IMR-90 (cell line): ENCODE measurements around the gene ANXA2. TPM values are rescaled to one million over a fixed set of nuclear protein-coding genes. Genes with fewer than 3 reads are reported as not detected.

Experiments
- ATAC-seq: fragments of 200-7000 bp; cut with Tn5 transposase; 2 replicates; pipeline ENCODE4 v1.9.1; 2020; ENCODE audit warnings: low read depth, mild to moderate bottlenecking, moderate library complexity
- BruUV-seq: library from RNA; stranded (reverse); fragments of 400-500 nt; replicated peaks from 2 replicates; lab custom pipeline; 2021; lab: Mats Ljungman, UMichigan
- CTCF ChIA-PET: fragments of 300-600 bp; formaldehyde crosslinking; extraction: SDS; loops from one replicate; lab custom pipeline; 2021; ENCODE audit warnings: antibody characterized with exemption; lab: Yijun Ruan, JAX
- POLR2A ChIA-PET: fragments of 300-600 bp; sonication (Branson Sonifier 250); formaldehyde crosslinking; loops from one replicate; lab custom pipeline; 2022; ENCODE audit warnings: antibody characterized with exemption; ENCODE audit not compliant: unreplicated experiment; lab: Charles Lee
- DNase-seq: peaks from one replicate; pipeline ENCODE4 v3.0.0; 2013
- H2AFZ ChIP-seq: replicated peaks from 2 replicates; pipeline ENCODE3; 2013; ENCODE audit warnings: low read length, mild to moderate bottlenecking; ENCODE audit not compliant: poor library complexity
- H2AK5ac ChIP-seq: 2 replicates; pipeline ENCODE4 v1.6.1; 2013; ENCODE audit warnings: low read depth, low read length, inconsistent platforms
- H2AK9ac ChIP-seq: replicated peaks from 2 replicates; pipeline ENCODE3; 2013; ENCODE audit warnings: mild to moderate bottlenecking, low read depth, low read length, moderate library complexity; ENCODE audit not compliant: poor library complexity
- H2BK120ac ChIP-seq: 2 replicates; pipeline ENCODE4 v1.6.1; 2013; ENCODE audit warnings: low read depth, low read length, inconsistent platforms
- H2BK15ac ChIP-seq: 3 replicates; pipeline ENCODE4 v1.6.1; 2013; ENCODE audit warnings: low read depth, low read length, inconsistent platforms
- H2BK20ac ChIP-seq: 2 replicates; pipeline ENCODE4 v1.6.1; 2013; ENCODE audit warnings: low read depth, mild to moderate bottlenecking, inconsistent platforms, low read length, moderate library complexity
- H2BK5ac ChIP-seq: 2 replicates; pipeline ENCODE4 v1.6.1; 2013; ENCODE audit warnings: mild to moderate bottlenecking, low read depth, low read length, inconsistent platforms; ENCODE audit not compliant: poor library complexity, severe bottlenecking
- H3K14ac ChIP-seq: replicated peaks from 2 replicates; pipeline ENCODE4 v1.6.1; 2013; ENCODE audit warnings: low read depth, low read length, inconsistent platforms
- H3K18ac ChIP-seq: 2 replicates; pipeline ENCODE4 v1.6.1; 2013; ENCODE audit warnings: low read depth, low read length, control low read depth
- H3K23ac ChIP-seq: 2 replicates; pipeline ENCODE4 v1.6.1; 2013; ENCODE audit warnings: low read depth, low read length, inconsistent platforms
- H3K27ac ChIP-seq: 2 replicates; pipeline ENCODE4 v1.5.1; 2013; ENCODE audit warnings: mild to moderate bottlenecking, control low read depth, low read length; ENCODE audit not compliant: insufficient read depth
- H3K27me3 ChIP-seq: 2 replicates; pipeline ENCODE4 v1.6.1; 2013; ENCODE audit warnings: low read length; ENCODE audit not compliant: control insufficient read depth, insufficient read depth
- H3K36me3 ChIP-seq: 2 replicates; pipeline ENCODE4 v1.6.1; 2013; ENCODE audit warnings: low read length, mixed read lengths; ENCODE audit not compliant: control insufficient read depth, insufficient read depth
- H3K4ac ChIP-seq: 2 replicates; pipeline ENCODE4 v1.6.1; 2013; ENCODE audit warnings: low read depth, low read length, inconsistent platforms
- H3K4me1 ChIP-seq: 2 replicates; pipeline ENCODE4 v1.6.1; 2013; ENCODE audit warnings: low read length, mixed read lengths; ENCODE audit not compliant: control insufficient read depth, insufficient read depth
- H3K4me2 ChIP-seq: 2 replicates; pipeline ENCODE4 v1.6.1; 2013; ENCODE audit warnings: low read depth, mild to moderate bottlenecking, control low read depth, low read length, moderate library complexity
- H3K4me3 ChIP-seq: 2 replicates; pipeline ENCODE4 v1.5.1; 2013; ENCODE audit warnings: low read depth, mild to moderate bottlenecking, control low read depth, low read length, moderate library complexity; ENCODE audit not compliant: insufficient read depth
- H3K56ac ChIP-seq: 2 replicates; pipeline ENCODE4 v1.6.1; 2013; ENCODE audit warnings: low read length, inconsistent platforms; ENCODE audit not compliant: insufficient read depth; ENCODE audit errors: extremely low read depth
- H3K79me1 ChIP-seq, 2 experiments: 2 replicates each; pipeline ENCODE4 v1.6.1; 2013; ENCODE audit warnings: low read length in 2 of 2, inconsistent platforms in 1 of 2, low read depth in 1 of 2
- H3K9ac ChIP-seq: 2 replicates; pipeline ENCODE4 v1.6.1; 2013; ENCODE audit warnings: low read depth, low read length, control low read depth
- H3K9me1 ChIP-seq: 2 replicates; pipeline ENCODE4 v1.6.1; 2013; ENCODE audit warnings: low read length, inconsistent platforms; ENCODE audit not compliant: insufficient read depth
- H3K9me3 ChIP-seq: 2 replicates; pipeline ENCODE4 v1.6.1; 2013; ENCODE audit warnings: low read length; ENCODE audit not compliant: control insufficient read depth, insufficient read depth
- H4K20me1 ChIP-seq: 2 replicates; pipeline ENCODE4 v1.6.1; 2013; ENCODE audit warnings: low read length, inconsistent platforms; ENCODE audit not compliant: insufficient read depth
- H4K5ac ChIP-seq: 2 replicates; pipeline ENCODE4 v1.6.1; 2013; ENCODE audit warnings: mild to moderate bottlenecking, low read depth, low read length, control low read depth
- H4K8ac ChIP-seq, 2 experiments: 2 replicates each; pipeline ENCODE4 v1.6.1; 2013; ENCODE audit warnings: low read depth in 2 of 2, low read length in 2 of 2, control low read depth in 1 of 2, inconsistent platforms in 1 of 2
- H4K91ac ChIP-seq: 2 replicates; pipeline ENCODE4 v1.6.1; 2013; ENCODE audit warnings: low read depth, low read length, inconsistent platforms; ENCODE audit not compliant: insufficient read depth
- BHLHE40 ChIP-seq: fragments of 150-350 bp; IDR thresholded peaks from 2 replicates; pipeline ENCODE4 v1.6.1; 2016; ENCODE audit warnings: mild to moderate bottlenecking, low read depth, low read length
- CHD1 ChIP-seq: IDR thresholded peaks from 2 replicates; pipeline ENCODE4 v1.6.1; 2012; ENCODE audit warnings: low read depth, low read length, improper control_type of control experiment
- CTCF ChIP-seq: conservative IDR thresholded peaks from 2 replicates; pipeline ENCODE4 v1.5.1; 2012; ENCODE audit warnings: mild to moderate bottlenecking, low read depth, low read length, improper control_type of control experiment
- ELK1 ChIP-seq: fragments of 150-350 bp; IDR thresholded peaks from 2 replicates; pipeline ENCODE4 v1.6.1; 2016; ENCODE audit warnings: low read depth, mild to moderate bottlenecking, low read length, moderate library complexity, borderline replicate concordance
- FOS ChIP-seq: fragments of 150-350 bp; IDR thresholded peaks from 2 replicates; pipeline ENCODE4 v1.6.1; 2016; ENCODE audit warnings: low read depth, low read length
- MAFK ChIP-seq: IDR thresholded peaks from 2 replicates; pipeline ENCODE4 v1.6.1; 2012; ENCODE audit warnings: low read depth, low read length, improper control_type of control experiment
- MAZ ChIP-seq: IDR thresholded peaks from 2 replicates; pipeline ENCODE4 v1.6.1; 2012; ENCODE audit warnings: low read depth, mild to moderate bottlenecking, low read length, improper control_type of control experiment, moderate library complexity, borderline replicate concordance
- MXI1 ChIP-seq: IDR thresholded peaks from 2 replicates; pipeline ENCODE4 v1.6.1; 2012; ENCODE audit warnings: low read depth, mild to moderate bottlenecking, low read length, moderate library complexity, borderline replicate concordance
- NFE2L2 ChIP-seq: fragments of 150-350 bp; IDR thresholded peaks from 2 replicates; pipeline ENCODE4 v1.6.1; 2016; ENCODE audit warnings: low read depth, mild to moderate bottlenecking, low read length
- POLR2A ChIP-seq: IDR thresholded peaks from 2 replicates; pipeline ENCODE4 v1.6.1; 2012; ENCODE audit warnings: mild to moderate bottlenecking, low read depth, low read length
- RAD21 ChIP-seq: IDR thresholded peaks from 2 replicates; pipeline ENCODE4 v1.6.1; 2012; ENCODE audit warnings: low read length, improper control_type of control experiment
- RCOR1 ChIP-seq: IDR thresholded peaks from 2 replicates; pipeline ENCODE4 v1.6.1; 2012; ENCODE audit warnings: mild to moderate bottlenecking, low read length, improper control_type of control experiment; ENCODE audit not compliant: insufficient replicate concordance
- RFX5 ChIP-seq: IDR thresholded peaks from 2 replicates; pipeline ENCODE4 v1.8.0; 2012; ENCODE audit warnings: low read depth, mild to moderate bottlenecking, low read length, moderate library complexity
- SMC3 ChIP-seq: fragments of 150-350 bp; IDR thresholded peaks from 2 replicates; pipeline ENCODE4 v1.6.1; 2016; ENCODE audit warnings: low read depth, mild to moderate bottlenecking, antibody characterized with exemption, low read length, moderate library complexity
- WGBS, 2 experiments: methylation state at CpG; one replicate each; pipeline versions ENCODE4 v1.1.5 to v1.1.7; 2013; ENCODE audit warnings: missing lambda C conversion rate in 2 of 2; ENCODE audit not compliant: insufficient read length in 1 of 2; ENCODE audit errors: extremely low coverage in 2 of 2; 5-methylcytosine and 5-hydroxymethylcytosine counted together
- dilution Hi-C: fragments of 300-500 bp; cut with HindIII; formaldehyde crosslinking; loops from one replicate; pipeline ENCODE4 v1.14.3; 2018; ENCODE audit warnings: low sequenced_read_pairs; ENCODE audit not compliant: unreplicated experiment
- in situ Hi-C: fragments of 300-500 bp; cut with MboI; formaldehyde crosslinking; loops from 3 replicates; pipeline ENCODE4 v1.14.3; 2019; ENCODE audit warnings: low sequenced_read_pairs, inconsistent platforms, mixed read lengths
- intact Hi-C: fragments of 100-400 bp; cut with micrococcal nuclease; formaldehyde crosslinking; loops from 2 replicates; pipeline ENCODE4 v1.10.0; 2022
- polyA plus RNA-seq, 3 experiments: library from polyadenylated mRNA; depleted of rRNA; stranded (reverse); fragments of >200 nt; gene quantifications; 2 replicates each; pipeline ENCODE4 v1.2.3, GENCODE V29; 2012; ENCODE audit warnings: low replicate concordance in 1 of 3
- total RNA-seq: library from RNA; depleted of rRNA; stranded (reverse); fragments of >200 nt; gene quantifications from 2 replicates; pipeline ENCODE4 v1.2.3, GENCODE V29; 2012

The ANXA2 gene
- total and polyA plus RNA-seq, 2 of the 4 experiments (the other 2 are of a cell fraction): 7,454 to 8,412 TPM

GRCh38 chr15:60307034-60307433 is 90.8 kb downstream of the ANXA2 start:
- Histone ChIP-seq H4K91ac (no peak overlapping the region), H2AFZ (no peak overlapping the region), H3K9ac (no peak overlapping the region), H3K4me3 (no peak overlapping the region), H3K9me1 (no peaks in the 10 kb centered on the region), H3K36me3 (no peaks in the 10 kb centered on the region), H3K4me2 (no peak overlapping the region), H3K18ac (no peak overlapping the region), H3K4me1 (no peaks in the 10 kb centered on the region), H2BK20ac (no peak overlapping the region), H3K27me3 (peaks cover 2% of the 10 kb centered on the region), H2BK120ac (no peak overlapping the region), H3K4ac (no peak overlapping the region), H3K56ac (no peak overlapping the region), H3K27ac (no peak overlapping the region), H4K20me1 (no peaks in the 10 kb centered on the region), H4K8ac (no peak overlapping the region), H4K5ac (no peak overlapping the region), H3K79me1 (no peaks in the 10 kb centered on the region), H2AK5ac (no peak overlapping the region), H2AK9ac (no peak overlapping the region), H3K23ac (no peak overlapping the region), H2BK15ac (no peak overlapping the region), H3K9me3 (no peaks in the 10 kb centered on the region), H2BK5ac (no peak overlapping the region), H3K14ac (no peak overlapping the region)
- no TSS peak for BruUV-seq
- WGBS, 2 experiments: no CpG with 5 or more reads among the region's 3 CpGs
- dilution Hi-C loops (no loop called here), intact Hi-C loops (no loop called here), in situ Hi-C loops (no loop called here)
- DNase-seq: no peak
- ChIA-PET POLR2A (no interaction called here), CTCF (interaction anchor here (0.6 kb wide), 1 partner anchor 14 kb away, joined by 3 read pairs; no protein-coding TSS in a partner anchor)
- no peak for ATAC-seq
- TF ChIP-seq NFE2L2 (no peak), MXI1 (no peak), CTCF (no peak), POLR2A (no peak), BHLHE40 (no peak), RCOR1 (no peak), CHD1 (no peak), FOS (no peak), SMC3 (no peak), RFX5 (no peak), ELK1 (no peak), RAD21 (no peak), MAZ (no peak), MAFK (no peak)
